H1 (cell line): ENCODE results near the gene BCL3. TPM values are rescaled to one million over a fixed set of nuclear protein-coding genes. Genes with fewer than 3 reads are reported as not detected.
A peak's percentile ranks its signal among the peaks of the same experiment; 100 is the strongest.
"Not testable (repeated sequence)": the region's sequence is repeated elsewhere in the genome, so short reads cannot be mapped to it uniquely, and the experiment has no call there.

Experiments used
- CTCF ChIA-PET: fragments of 300-600 bp; sonication (Branson Sonifier 250); formaldehyde crosslinking; loops from one replicate; lab custom pipeline; 2021; ENCODE audit not compliant: partially characterized antibody; lab: Charles Lee
- POLR2A ChIA-PET: fragments of 300-600 bp; sonication (Branson Sonifier 250); formaldehyde crosslinking; loops from one replicate; lab custom pipeline; 2021; ENCODE audit warnings: inconsistent platforms; ENCODE audit not compliant: partially characterized antibody; lab: Charles Lee
- DNase-seq, 2 experiments: peaks; one replicate each; pipeline versions ENCODE4 v3.0.0 to v3.0.0-alpha.2; 2010 to 2022; ENCODE audit warnings: low spot score in 2 of 2, low read depth in 1 of 2, mixed read lengths in 1 of 2
- FAIRE-seq: peaks from 2 replicates; lab custom pipeline; 2011; peaks lifted over from hg19 to GRCh38; lab: Jason Lieb, UNC
- H2AFZ ChIP-seq: 2 replicates; pipeline ENCODE4 v1.8.1; 2012; ENCODE audit warnings: low read length, inconsistent platforms
- H2AK5ac ChIP-seq: 2 replicates; pipeline ENCODE4 v1.6.1; 2013; ENCODE audit warnings: low read depth, low read length
- H2BK120ac ChIP-seq: replicated peaks from 2 replicates; pipeline ENCODE3; 2013; ENCODE audit warnings: low read depth, low read length, inconsistent platforms
- H2BK12ac ChIP-seq: 2 replicates; pipeline ENCODE4 v1.6.1; 2013; ENCODE audit warnings: low read depth, low read length
- H2BK15ac ChIP-seq: 2 replicates; pipeline ENCODE4 v1.6.1; 2013; ENCODE audit warnings: low read length
- H2BK20ac ChIP-seq: 2 replicates; pipeline ENCODE4 v1.6.1; 2013; ENCODE audit warnings: low read length
- H2BK5ac ChIP-seq: 2 replicates; pipeline ENCODE4 v1.6.1; 2013; ENCODE audit warnings: low read depth, low read length
- H3K14ac ChIP-seq: 2 replicates; pipeline ENCODE4 v1.6.1; 2013; ENCODE audit warnings: inconsistent platforms; ENCODE audit not compliant: insufficient read length
- H3K18ac ChIP-seq: 2 replicates; pipeline ENCODE4 v1.6.1; 2013; ENCODE audit warnings: low read length; ENCODE audit errors: extremely low read depth
- H3K23ac ChIP-seq: 2 replicates; pipeline ENCODE4 v1.6.1; 2013; ENCODE audit warnings: inconsistent platforms; ENCODE audit not compliant: insufficient read length
- H3K23me2 ChIP-seq: 2 replicates; pipeline ENCODE4 v1.6.1; 2013; ENCODE audit warnings: low read depth, low read length
- H3K27ac ChIP-seq: 2 replicates; pipeline ENCODE4 v1.6.1; 2011; ENCODE audit warnings: low read depth, low read length, inconsistent platforms
- H3K27me3 ChIP-seq, 4 experiments: replicated peaks in 1 of 4; 1 replicate in 1 of 4; 2 replicates in 3 of 4; pipeline versions ENCODE4 v1.6.1 to v1.8.1; 2011 to 2013; ENCODE audit warnings: low read length in 3 of 4, mild to moderate bottlenecking in 3 of 4, inconsistent platforms in 2 of 4, mixed read lengths in 2 of 4, moderate library complexity in 1 of 4; ENCODE audit not compliant: control insufficient read depth in 3 of 4, insufficient read depth in 3 of 4; ENCODE audit errors: extremely low read depth in 1 of 4
- H3K36me3 ChIP-seq, 4 experiments: 2 replicates each; pipeline versions ENCODE4 v1.6.1 to v1.8.1; 2011 to 2013; ENCODE audit warnings: mild to moderate bottlenecking in 4 of 4, low read length in 3 of 4, moderate library complexity in 2 of 4, control low read depth in 1 of 4, inconsistent platforms in 1 of 4; ENCODE audit not compliant: insufficient read depth in 4 of 4, control insufficient read depth in 2 of 4
- H3K4ac ChIP-seq: replicated peaks from 2 replicates; pipeline ENCODE3; 2013; ENCODE audit warnings: low read length, low read depth, mixed read lengths, inconsistent platforms; ENCODE audit not compliant: insufficient read length
- H3K4me1 ChIP-seq, 4 experiments: replicated peaks in 1 of 4; 1 replicate in 1 of 4; 2 replicates in 3 of 4; pipeline versions ENCODE4 v1.6.1 to v1.8.1; 2011 to 2013; ENCODE audit warnings: low read length in 3 of 4, inconsistent platforms in 2 of 4, mixed read lengths in 1 of 4; ENCODE audit not compliant: insufficient read depth in 4 of 4, control insufficient read depth in 3 of 4
- H3K4me2 ChIP-seq, 2 experiments: 2 replicates each; pipeline versions ENCODE4 v1.6.1 to v1.8.1; 2011 to 2013; ENCODE audit warnings: low read depth in 2 of 2, low read length in 2 of 2, control low read depth in 1 of 2, inconsistent platforms in 1 of 2, mild to moderate bottlenecking in 1 of 2; ENCODE audit not compliant: insufficient read depth in 1 of 2
- H3K4me3 ChIP-seq, 4 experiments: fragments of 200-600, 300-600 bp in 1 of 4; sonication (generic), shearing (Covaris generic), sonication (Bioruptor Twin) in 1 of 4; 2 replicates each; pipeline versions ENCODE4 v1.5.1 to v1.8.1; 2011 to 2016; ENCODE audit warnings: low read length in 4 of 4, low read depth in 3 of 4, control low read depth in 2 of 4, inconsistent platforms in 2 of 4, mild to moderate bottlenecking in 2 of 4, mixed read lengths in 1 of 4, moderate library complexity in 1 of 4; ENCODE audit not compliant: insufficient read depth in 2 of 4; ENCODE audit errors: extremely low read depth in 1 of 4
- H3K56ac ChIP-seq: replicated peaks from 2 replicates; pipeline ENCODE3; 2013; ENCODE audit warnings: low read depth, mild to moderate bottlenecking, mixed read lengths, low read length, inconsistent platforms; ENCODE audit not compliant: insufficient read length
- H3K79me1 ChIP-seq: 2 replicates; pipeline ENCODE4 v1.6.1; 2013; ENCODE audit warnings: low read depth, low read length, control low read depth
- H3K79me2 ChIP-seq, 2 experiments: 2 replicates each; pipeline versions ENCODE4 v1.6.1 to v1.8.1; 2012 to 2013; ENCODE audit warnings: low read length in 2 of 2, mild to moderate bottlenecking in 2 of 2, inconsistent platforms in 1 of 2; ENCODE audit not compliant: insufficient read depth in 2 of 2, control insufficient read depth in 1 of 2
- H3K9ac ChIP-seq, 4 experiments: replicated peaks in 1 of 4; 1 replicate in 1 of 4; 2 replicates in 3 of 4; pipeline versions ENCODE4 v1.6.1 to v1.8.1; 2011 to 2013; ENCODE audit warnings: low read depth in 3 of 4, low read length in 3 of 4, control low read depth in 2 of 4, mild to moderate bottlenecking in 2 of 4, moderate library complexity in 2 of 4, inconsistent platforms in 1 of 4; ENCODE audit errors: extremely low read depth in 1 of 4
- H3K9me3 ChIP-seq, 2 experiments: 2 replicates each; pipeline versions ENCODE4 v1.6.1 to v1.8.1; 2012 to 2013; ENCODE audit warnings: mild to moderate bottlenecking in 2 of 2, moderate library complexity in 2 of 2, control low read depth in 1 of 2, inconsistent platforms in 1 of 2, low read depth in 1 of 2, low read length in 1 of 2, mixed read lengths in 1 of 2; ENCODE audit not compliant: insufficient read depth in 2 of 2
- H4K20me1 ChIP-seq, 2 experiments: replicated peaks in 1 of 2; 2 replicates each; pipeline versions ENCODE3 to v1.8.1; 2011 to 2013; ENCODE audit warnings: inconsistent platforms in 2 of 2, low read length in 2 of 2, mild to moderate bottlenecking in 1 of 2; ENCODE audit not compliant: insufficient read depth in 2 of 2, control insufficient read depth in 1 of 2
- H4K5ac ChIP-seq: 2 replicates; pipeline ENCODE4 v1.6.1; 2013; ENCODE audit warnings: low read length, low read depth, mixed read lengths, inconsistent platforms; ENCODE audit not compliant: insufficient read length
- H4K8ac ChIP-seq: 2 replicates; pipeline ENCODE4 v1.8.0; 2013; ENCODE audit warnings: mild to moderate bottlenecking, moderate library complexity, low read length, inconsistent platforms; ENCODE audit not compliant: insufficient read depth; ENCODE audit errors: extremely low read depth
- H4K91ac ChIP-seq: replicated peaks from 2 replicates; pipeline ENCODE3; 2013; ENCODE audit warnings: low read length, mixed read lengths, inconsistent platforms; ENCODE audit not compliant: insufficient read length
- WGBS, 2 experiments: shearing (Covaris generic) in 1 of 2; methylation state at CpG; one replicate each; pipeline versions ENCODE4 v1.1.6 to v1.1.7; 2013 to 2015; ENCODE audit warnings: low lambda C conversion rate in 2 of 2, mixed read lengths in 2 of 2, inconsistent platforms in 1 of 2, low coverage in 1 of 2, missing lambda C conversion rate in 1 of 2; ENCODE audit not compliant: insufficient replicate concordance in 2 of 2, insufficient coverage in 1 of 2, insufficient read length in 1 of 2; ENCODE audit errors: extremely low coverage in 1 of 2, missing lambda C conversion rate in 1 of 2; 5-methylcytosine and 5-hydroxymethylcytosine counted together
- polyA plus RNA-seq, 7 experiments: library from polyadenylated mRNA; depleted of rRNA in 3 of 7; stranded (reverse) in 5 of 7; unstranded in 2 of 7; fragments of >200 nt in 5 of 7; fragments of 200-250 nt in 2 of 7; gene quantifications; 1 replicate in 5 of 7; 2 replicates in 1 of 7; 4 replicates in 1 of 7; pipeline versions ENCODE4 v1.2.1 to v1.2.3, GENCODE V29; 2011 to 2013; ENCODE audit warnings: missing spikeins in 2 of 7, mixed read lengths in 2 of 7
- total RNA-seq: library from RNA; stranded (reverse); fragmentation: NEBNext Ultra II Directional; extraction: Animal tissue kit (Norgen Biotek cat#: 25700); gene quantifications from 2 replicates; pipeline ENCODE4 v1.2.1, GENCODE V29; 2021

The BCL3 gene
- total and polyA plus RNA-seq, 2 of the 8 experiments (the other 6 are each of a cell fraction or from before 2014, with no cell fraction given), result 0.88 to 2.4 TPM

DNA sequence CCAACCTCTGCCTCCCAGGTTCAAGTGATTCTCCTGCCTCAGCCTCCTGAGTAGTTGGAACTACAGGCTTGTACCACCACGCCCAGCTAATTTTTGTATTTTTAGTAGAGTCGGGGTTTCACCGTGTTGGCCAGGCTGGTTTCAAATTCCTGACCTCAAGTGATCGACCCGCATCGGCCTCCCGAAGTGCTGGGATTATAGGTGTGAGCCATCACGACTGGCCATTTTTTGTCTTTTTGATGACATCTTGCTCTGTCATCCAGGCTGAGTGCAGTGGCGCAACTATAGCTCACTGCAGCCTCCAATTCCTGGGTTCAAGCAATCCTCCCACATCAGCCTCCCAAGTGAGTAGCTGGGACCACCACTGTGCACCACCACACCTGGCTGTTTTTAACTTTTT, 28.1 kb upstream of the BCL3 start:
- POLR2A ChIA-PET, result interaction anchor here (1.6 kb wide), 1 partner anchor 50 kb away, joined by 4 read pairs; no protein-coding TSS in a partner anchor
- FAIRE-seq, H3K27me3 ChIP-seq, H3K18ac ChIP-seq, H3K23me2 ChIP-seq, H3K4ac ChIP-seq, H3K79me1 ChIP-seq, DNase-seq, H3K4me2 ChIP-seq, H3K27ac ChIP-seq, H2AFZ ChIP-seq, H3K14ac ChIP-seq, H3K9ac ChIP-seq, H4K20me1 ChIP-seq, H3K56ac ChIP-seq, H3K9me3 ChIP-seq, H3K36me3 ChIP-seq, H3K79me2 ChIP-seq, H3K4me3 ChIP-seq, H4K8ac ChIP-seq, H4K5ac ChIP-seq, H3K23ac ChIP-seq: not testable (repeated sequence)
- 91% methylated on average over 9 of the region's 9 CpGs; no CpG with 5 or more reads in 1 of the 2 experiments for WGBS, 2 experiments
- peak overlapping the region; percentile 64 for H2BK120ac ChIP-seq
- H2BK12ac ChIP-seq, result peak overlapping the region; percentile 92; the same call in 1 of the 2 replicates
- H3K4me1 ChIP-seq, result peaks cover 0 to 12% (median 8%) of the 10 kb centered on the region in 4 experiments; a peak in 6 of 7 replicates
- peak overlapping the region; percentile 60; the same call in 1 of the 2 replicates for H2BK5ac ChIP-seq
- 0 out of 2 replicates have a peak overlapping the region, but pooled peaks have one; percentile 61 for H2BK15ac ChIP-seq
- H4K91ac ChIP-seq, result peak overlapping the region; percentile 65
- CTCF ChIA-PET, result interaction anchor here (1.6 to 20.6 kb wide), 5 partner anchors 22 to 125 kb away, joined by 4 to 468 read pairs (median 91); partner anchors contain the start of gene NECTIN2
- H2BK20ac ChIP-seq, result peak overlapping the region; percentile 90; the same call in 1 of the 2 replicates
- H2AK5ac ChIP-seq, result peak overlapping the region; percentile 75; the same call in 1 of the 2 replicates
